ENCODE measurements around the gene DSG4. TPM values are rescaled to one million over a fixed set of nuclear protein-coding genes. Genes with fewer than 3 reads are reported as not detected.

DSG4 gene
- total and polyA plus RNA-seq, 2 of the 4 experiments (the other 2 are of a cell fraction): not detected

GRCh38 chr18:31429623-31430022 lies 53.0 kb downstream of the DSG4 start:
- Histone ChIP-seq H3K27me3 (ENCODE audit: control insufficient read depth, insufficient read depth, low read length) (no peaks in the 10 kb centered on the region), H3K56ac (ENCODE audit: extremely low read depth, insufficient read depth, low read length) (no peak overlapping the region), H4K91ac (ENCODE audit: insufficient read depth, low read depth, low read length) (no peak overlapping the region), H3K23ac (ENCODE audit: low read depth, low read length) (no peak overlapping the region), H2AK5ac (ENCODE audit: low read depth, low read length) (no peak overlapping the region), H3K36me3 (ENCODE audit: control insufficient read depth, insufficient read depth, low read length) (no peaks in the 10 kb centered on the region), H3K9ac (ENCODE audit: low read depth, low read length) (no peak overlapping the region), H2BK5ac (ENCODE audit: low read depth, low read length, poor library complexity, severe bottlenecking) (no peak overlapping the region), H3K4me3 (ENCODE audit: insufficient read depth, low read depth, low read length) (no peak overlapping the region), H3K14ac (replicated peaks; ENCODE audit: low read depth, low read length) (no peak overlapping the region), H3K4ac (ENCODE audit: low read depth, low read length) (no peak overlapping the region), H2BK15ac (ENCODE audit: low read depth, low read length) (no peak overlapping the region), H2AK9ac (replicated peaks; ENCODE audit: low read depth, low read length, poor library complexity) (no peak overlapping the region), H3K4me1 (ENCODE audit: control insufficient read depth, insufficient read depth, low read length) (no peaks in the 10 kb centered on the region), H4K8ac (ENCODE audit: low read depth in 2 of 2, low read length in 2 of 2) (no peak overlapping the region), H2AFZ (replicated peaks; ENCODE audit: low read length, poor library complexity) (no peak overlapping the region), H4K5ac (ENCODE audit: low read depth, low read length) (no peak overlapping the region), H2BK120ac (ENCODE audit: low read depth, low read length) (no peak overlapping the region), H2BK20ac (ENCODE audit: low read depth, low read length) (no peak overlapping the region), H3K27ac (ENCODE audit: insufficient read depth, low read length) (no peak overlapping the region), H3K79me1 (ENCODE audit: low read depth in 1 of 2, low read length in 2 of 2) (no peaks in the 10 kb centered on the region), H3K18ac (ENCODE audit: low read depth, low read length) (no peak overlapping the region), H3K9me3 (ENCODE audit: control insufficient read depth, insufficient read depth, low read length) (peaks cover 2% of the 10 kb centered on the region), H3K4me2 (ENCODE audit: low read depth, low read length) (no peak overlapping the region), H4K20me1 (ENCODE audit: insufficient read depth, low read length) (no peaks in the 10 kb centered on the region), H3K9me1 (ENCODE audit: insufficient read depth, low read length) (no peaks in the 10 kb centered on the region)
- no peak for ATAC-seq (ENCODE audit: low read depth)
- TF ChIP-seq SMC3 (IDR thresholded peaks at IDR 0.05; ENCODE audit: low read depth, low read length) (no peak), MAFK (IDR thresholded peaks at IDR 0.05; ENCODE audit: low read depth, low read length) (no peak), CHD1 (IDR thresholded peaks at IDR 0.05; ENCODE audit: low read depth, low read length) (no peak), RCOR1 (IDR thresholded peaks at IDR 0.05; ENCODE audit: insufficient replicate concordance, low read length) (no peak), CEBPB (IDR thresholded peaks at IDR 0.05; ENCODE audit: low read depth, low read length) (no peak), RAD21 (IDR thresholded peaks at IDR 0.05; ENCODE audit: low read length) (no peak), MXI1 (IDR thresholded peaks at IDR 0.05; ENCODE audit: borderline replicate concordance, low read depth, low read length) (no peak), USF2 (IDR thresholded peaks at IDR 0.05; ENCODE audit: low read depth, low read length) (no peak), MAZ (IDR thresholded peaks at IDR 0.05; ENCODE audit: borderline replicate concordance, low read depth, low read length) (no peak), NFE2L2 (IDR thresholded peaks at IDR 0.05; ENCODE audit: low read depth, low read length) (no peak), CTCF (conservative IDR thresholded peaks at IDR 0.05; ENCODE audit: low read depth, low read length) (no peak), RFX5 (IDR thresholded peaks at IDR 0.05; ENCODE audit: low read depth, low read length) (no peak), ELK1 (IDR thresholded peaks at IDR 0.05; ENCODE audit: borderline replicate concordance, low read depth, low read length) (no peak), POLR2A (IDR thresholded peaks at IDR 0.05; ENCODE audit: low read depth, low read length) (no peak), FOS (IDR thresholded peaks at IDR 0.05; ENCODE audit: low read depth, low read length) (no peak), BHLHE40 (IDR thresholded peaks at IDR 0.05; ENCODE audit: low read depth, low read length) (no peak)
- POLR2A ChIA-PET (ENCODE audit: unreplicated experiment): no interaction called here
- dilution Hi-C loops (cut with HindIII; ENCODE audit: low sequenced_read_pairs, unreplicated experiment): no loop called here
- WGBS, 2 experiments (ENCODE audit: extremely low coverage in 2 of 2, insufficient read length in 1 of 2): no CpG with 5 or more reads among the region's 2 CpGs
- CTCF ChIA-PET: no interaction called here
- no TSS peak for BruUV-seq (replicated peaks)
- no peak for DNase-seq
- in situ Hi-C loops (cut with MboI; ENCODE audit: low sequenced_read_pairs): no loop called here
- intact Hi-C loops (cut with micrococcal nuclease): loop anchor here (10.0 kb wide), 1 partner anchor 395 kb away; no protein-coding TSS in a partner anchor
